Transverse colon (tissue), 4 donors: ENCODE data around the gene SYNGR1. TPM values are rescaled to one million over a fixed set of nuclear protein-coding genes. Genes with fewer than 3 reads are reported as not detected.
A peak's percentile ranks its signal among the peaks of the same experiment; 100 is the strongest.

ENCODE experiments used
- DNase-seq: peaks from one replicate; pipeline ENCODE4 v3.0.0-alpha.2; 2019
- H3K27ac ChIP-seq, 4 donors: fragments of 200-600 bp; sonication (generic); 2 replicates each; pipeline ENCODE4 v1.5.1; 2016 to 2018; ENCODE audit warnings: inconsistent platforms in 4 of 4
- H3K27me3 ChIP-seq: fragments of 200-600 bp; sonication (generic); 2 replicates; pipeline ENCODE4 v1.5.1; 2017; ENCODE audit warnings: inconsistent platforms
- H3K36me3 ChIP-seq, 4 donors: fragments of 200-600 bp; sonication (generic); 2 replicates each; pipeline ENCODE4 v1.5.1; 2017 to 2019; ENCODE audit warnings: inconsistent platforms in 4 of 4
- H3K4me1 ChIP-seq, 4 donors: fragments of 200-600 bp; sonication (generic); 2 replicates each; pipeline ENCODE4 v1.5.1; 2017 to 2020; ENCODE audit warnings: inconsistent platforms in 4 of 4
- H3K4me3 ChIP-seq, 4 donors: fragments of 200-600 bp; sonication (generic); 1 replicate in 1 of 4; 2 replicates in 3 of 4; pipeline versions ENCODE4 v1.5.1 to v1.6.1; 2017 to 2019; ENCODE audit warnings: inconsistent platforms in 4 of 4
- H3K9me3 ChIP-seq, 2 donors: fragments of 200-600 bp; sonication (generic); 2 replicates each; pipeline ENCODE4 v1.5.1; 2017 to 2019; ENCODE audit warnings: inconsistent platforms in 2 of 2
- EP300 ChIP-seq: sonication (generic); formaldehyde crosslinking; IDR thresholded peaks from one replicate; pipeline ENCODE4 v1.6.1; 2017; ENCODE audit warnings: antibody characterized with exemption, low read depth
- POLR2A ChIP-seq: fragments of 450-650 bp; IDR thresholded peaks from one replicate; pipeline ENCODE4 v1.6.1; 2016; ENCODE audit warnings: antibody characterized with exemption, mild to moderate bottlenecking, moderate library complexity
- POLR2AphosphoS5 ChIP-seq, 3 donors: sonication (generic); formaldehyde crosslinking; IDR thresholded peaks; one replicate each; pipeline ENCODE4 v1.6.1; 2016; ENCODE audit warnings: antibody characterized with exemption in 3 of 3
- whole genome bisulfite sequencing, 2 donors: methylation state at CpG; one replicate each; pipeline ENCODE4 v1.1.5; 2018; ENCODE audit warnings: low coverage in 1 of 2; 5-methylcytosine and 5-hydroxymethylcytosine counted together
- in situ Hi-C, 4 donors: fragments of 200-750 bp; cut with MboI; loops; one replicate each; pipeline versions ENCODE4 v1.15.0 to v1.15.1; 2017; ENCODE audit warnings: low sequenced_read_pairs in 3 of 4, low pct_ligation_motif_present in 1 of 4, low pct_unique_long_range_greater_than_20kb in 1 of 4
- intact Hi-C: fragments of 100-400 bp; cut with DNase I; formaldehyde crosslinking; loops from one replicate; pipeline ENCODE4 v1.15.1; 2023; ENCODE audit warnings: low total_unique reads
- total RNA-seq, 4 donors: library from RNA; depleted of rRNA; stranded (reverse); fragments of >200 nt; gene quantifications; one replicate each; pipeline ENCODE4 v1.1.0, GENCODE V29; 2016
- TF ChIP-seq, protein P1 (sequence below), 5 experiments: fragments of 200-600 bp in 3 of 5; fragments of 450-650 bp in 2 of 5; sonication (generic) in 3 of 5; IDR thresholded peaks; 1 replicate in 2 of 5; 2 replicates in 3 of 5; pipeline ENCODE4 v1.5.1; 2016 to 2017; ENCODE audit warnings: antibody characterized with exemption in 5 of 5, inconsistent platforms in 3 of 5, mild to moderate bottlenecking in 2 of 5, moderate library complexity in 1 of 5

The SYNGR1 gene
- total RNA-seq, 4 donors from 2014 or later = 6.7 to 10.5 (median 8.0) TPM

DNA sequence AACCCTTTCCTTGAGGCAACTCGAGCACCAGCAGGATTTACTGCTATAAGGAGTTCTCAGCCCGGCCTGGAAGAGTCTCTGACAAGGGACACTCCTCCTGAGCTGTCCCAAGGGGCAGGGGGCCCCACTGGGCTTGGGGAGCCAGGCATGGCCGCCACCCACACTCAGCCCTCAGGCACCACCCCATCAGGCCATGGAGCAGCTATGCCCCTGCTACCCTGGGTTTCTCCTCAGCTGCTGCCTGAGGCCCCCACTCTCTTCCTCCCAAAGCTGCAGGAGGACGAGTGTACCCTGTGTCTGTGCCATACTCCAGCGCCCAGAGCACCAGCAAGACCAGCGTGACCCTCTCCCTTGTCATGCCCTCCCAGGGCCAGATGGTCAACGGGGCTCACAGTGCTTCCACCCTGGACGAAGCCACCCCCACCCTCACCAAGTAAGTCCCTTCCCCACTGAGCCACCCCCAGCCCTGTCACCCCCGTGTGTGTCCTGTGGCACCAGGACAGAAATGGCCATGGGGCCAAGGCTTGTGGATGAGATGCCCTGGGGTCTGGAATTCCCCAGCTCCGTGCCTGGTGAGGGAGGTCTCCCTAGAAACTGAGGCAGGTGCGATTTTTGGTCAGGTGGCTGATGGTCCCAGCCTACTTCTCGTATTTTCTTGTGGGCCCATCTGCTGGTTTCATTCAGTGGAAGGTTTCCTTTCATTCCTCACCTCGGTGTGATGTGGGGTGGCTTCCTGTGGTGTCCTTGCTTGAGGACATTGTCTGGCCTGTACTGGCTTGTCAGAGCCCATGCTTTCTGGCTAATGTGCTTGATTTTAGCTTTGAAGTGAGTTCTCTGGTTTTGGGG, 78.2 kb downstream of the SYNGR1 start:
- in situ Hi-C loops = no loop called here
- 84% methylated on average over 13 of the region's 13 CpGs; no CpG with 5 or more reads in 1 of the 2 donors for WGBS, 2 donors

GRCh38 chr22:39428597-39429071, 78.8 kb downstream of the SYNGR1 start:
- no peak overlapping the region for H3K4me3 ChIP-seq
- intact Hi-C loops = no loop called here
- H3K27me3 ChIP-seq = no peaks in the 10 kb centered on the region
- in situ Hi-C loops = no loop called here
- peak overlapping the region in 2 of 4 donors; percentile 56 to 72 for H3K27ac ChIP-seq
- WGBS, 2 donors = 86% methylated on average over 8 of the region's 10 CpGs; no CpG with 5 or more reads in 1 of the 2 donors
- H3K36me3 ChIP-seq = peaks cover 0 to 32% (median 12%) of the 10 kb centered on the region in 4 donors
- DNase-seq = no peak
- H3K9me3 ChIP-seq = no peaks in the 10 kb centered on the region
- H3K4me1 ChIP-seq = peaks cover 0 to 12% (median 10%) of the 10 kb centered on the region in 4 donors
- TF ChIP-seq POLR2A (no peak), POLR2AphosphoS5 (IDR thresholded peaks at IDR 0.05) (no peak), EP300 (no peak)
- TF ChIP-seq, protein P1, sequence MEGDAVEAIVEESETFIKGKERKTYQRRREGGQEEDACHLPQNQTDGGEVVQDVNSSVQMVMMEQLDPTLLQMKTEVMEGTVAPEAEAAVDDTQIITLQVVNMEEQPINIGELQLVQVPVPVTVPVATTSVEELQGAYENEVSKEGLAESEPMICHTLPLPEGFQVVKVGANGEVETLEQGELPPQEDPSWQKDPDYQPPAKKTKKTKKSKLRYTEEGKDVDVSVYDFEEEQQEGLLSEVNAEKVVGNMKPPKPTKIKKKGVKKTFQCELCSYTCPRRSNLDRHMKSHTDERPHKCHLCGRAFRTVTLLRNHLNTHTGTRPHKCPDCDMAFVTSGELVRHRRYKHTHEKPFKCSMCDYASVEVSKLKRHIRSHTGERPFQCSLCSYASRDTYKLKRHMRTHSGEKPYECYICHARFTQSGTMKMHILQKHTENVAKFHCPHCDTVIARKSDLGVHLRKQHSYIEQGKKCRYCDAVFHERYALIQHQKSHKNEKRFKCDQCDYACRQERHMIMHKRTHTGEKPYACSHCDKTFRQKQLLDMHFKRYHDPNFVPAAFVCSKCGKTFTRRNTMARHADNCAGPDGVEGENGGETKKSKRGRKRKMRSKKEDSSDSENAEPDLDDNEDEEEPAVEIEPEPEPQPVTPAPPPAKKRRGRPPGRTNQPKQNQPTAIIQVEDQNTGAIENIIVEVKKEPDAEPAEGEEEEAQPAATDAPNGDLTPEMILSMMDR (IDR thresholded peaks at IDR 0.05) = no peak

More for the DNA sequence above, 78.2 kb downstream of the SYNGR1 start:
- Histone ChIP-seq H3K27me3 (no peaks in the 10 kb centered on the region), H3K27ac (peak overlapping the region in 2 of 4 donors; percentile 56 to 72), H3K4me3 (no peak overlapping the region), H3K36me3 (peaks cover 0 to 32% (median 12%) of the 10 kb centered on the region in 4 donors), H3K9me3 (no peaks in the 10 kb centered on the region), H3K4me1 (peaks cover 0 to 12% (median 10%) of the 10 kb centered on the region in 4 donors)
- TF ChIP-seq, protein P1 (IDR thresholded peaks at IDR 0.05) = no peak
- no peak for TF ChIP-seq POLR2AphosphoS5 (IDR thresholded peaks at IDR 0.05)
- no peak for TF ChIP-seq EP300
- TF ChIP-seq POLR2A = no peak
- intact Hi-C loops = no loop called here
- DNase-seq = peak; percentile 40

DNA sequence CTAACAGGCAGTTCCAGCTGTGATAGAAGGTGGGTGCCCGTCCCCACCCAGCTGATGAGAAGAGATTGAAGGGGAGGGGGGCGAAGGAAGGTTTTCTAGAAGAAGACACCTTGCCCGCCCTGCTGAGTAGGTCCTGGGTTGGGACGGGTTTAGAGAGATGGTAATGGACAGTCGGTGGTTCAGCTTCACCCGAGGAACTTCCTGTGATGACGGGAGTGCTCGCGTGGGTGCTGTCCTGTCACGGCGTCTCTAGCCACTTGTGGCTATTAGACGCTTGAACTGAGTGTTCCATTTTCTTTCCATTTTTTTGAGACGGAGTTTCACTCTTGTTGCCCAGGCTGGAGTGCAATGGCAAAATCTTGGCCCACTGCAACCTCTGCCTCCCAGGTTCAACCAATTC, 79.4 kb downstream of the SYNGR1 start:
- no peak for TF ChIP-seq POLR2AphosphoS5 (IDR thresholded peaks at IDR 0.05)
- TF ChIP-seq, protein P1 (IDR thresholded peaks at IDR 0.05) = no peak
- no peak for TF ChIP-seq POLR2A
- no peak for TF ChIP-seq EP300
- Histone ChIP-seq H3K36me3 (peaks cover 0 to 32% (median 12%) of the 10 kb centered on the region in 4 donors), H3K27me3 (no peaks in the 10 kb centered on the region), H3K4me3 (no peak overlapping the region), H3K9me3 (no peaks in the 10 kb centered on the region), H3K4me1 (peaks cover 0 to 12% (median 10%) of the 10 kb centered on the region in 4 donors), H3K27ac (peak overlapping the region in 2 of 4 donors; percentile 56 to 72)
- no peak for DNase-seq
- 90% methylated on average over 13 of the region's 13 CpGs; no CpG with 5 or more reads in 1 of the 2 donors for WGBS, 2 donors
- intact Hi-C loops = no loop called here
- in situ Hi-C loops = no loop called here

DNA sequence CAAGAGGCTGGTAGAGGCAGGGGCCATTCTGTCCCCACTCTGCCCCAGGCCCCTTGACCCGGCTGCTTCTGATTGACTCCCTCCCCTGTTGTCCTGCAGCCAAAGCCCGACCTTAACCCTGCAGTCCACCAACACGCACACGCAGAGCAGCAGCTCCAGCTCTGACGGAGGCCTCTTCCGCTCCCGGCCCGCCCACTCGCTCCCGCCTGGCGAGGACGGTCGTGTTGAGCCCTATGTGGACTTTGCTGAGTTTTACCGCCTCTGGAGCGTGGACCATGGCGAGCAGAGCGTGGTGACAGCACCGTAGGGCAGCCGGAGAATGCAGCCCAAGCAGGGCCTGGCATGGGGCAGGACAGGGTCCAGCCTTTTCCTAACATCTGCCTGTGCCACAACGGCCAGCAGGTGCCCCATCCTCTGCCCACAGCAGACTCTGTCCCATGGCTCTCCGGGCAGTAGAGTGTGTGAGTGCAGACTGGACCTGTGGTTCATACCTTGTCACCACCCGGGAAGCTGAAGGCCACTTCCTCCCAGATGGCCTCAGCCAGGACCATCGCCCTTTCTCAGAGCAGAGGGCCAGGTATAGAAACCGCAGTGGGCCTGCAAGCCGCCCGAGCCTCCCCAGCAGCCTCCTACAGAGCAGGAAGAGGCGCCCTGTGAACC, 80.3 kb downstream of the SYNGR1 start:
- Histone ChIP-seq H3K27ac (peak overlapping the region; percentile 69 to 79 (median 73)), H3K4me3 (no peak overlapping the region), H3K27me3 (no peaks in the 10 kb centered on the region), H3K36me3 (peaks cover 0 to 32% (median 12%) of the 10 kb centered on the region in 4 donors), H3K4me1 (peaks cover 0 to 12% (median 10%) of the 10 kb centered on the region in 4 donors), H3K9me3 (no peaks in the 10 kb centered on the region)
- intact Hi-C loops = no loop called here
- in situ Hi-C loops = no loop called here
- DNase-seq = no peak
- TF ChIP-seq POLR2AphosphoS5 (IDR thresholded peaks at IDR 0.05) (no peak), POLR2A (no peak), EP300 (no peak)
- TF ChIP-seq, protein P1 (IDR thresholded peaks at IDR 0.05) = no peak
- WGBS, 2 donors = 88% methylated on average over 25 of the region's 27 CpGs; no CpG with 5 or more reads in 1 of the 2 donors
